DOHH2 (cell line): ENCODE measurements around the gene F5.

Experiments used
- H3F3A ChIP-seq: fragments of 200-600 bp; sonication (generic), shearing (Covaris generic); 2 replicates; pipeline ENCODE4 v1.6.0; 2016; ENCODE audit warnings: antibody characterized with exemption, mild to moderate bottlenecking; ENCODE audit not compliant: control insufficient read depth, insufficient read depth
- H3K27ac ChIP-seq: fragments of 200-600 bp; sonication (generic); 2 replicates; pipeline ENCODE4 v1.5.1; 2014; ENCODE audit warnings: low read depth, mild to moderate bottlenecking, low read length, moderate library complexity
- H3K27me3 ChIP-seq: fragments of 200-600 bp; sonication (generic); 2 replicates; pipeline ENCODE4 v1.6.1; 2014; ENCODE audit warnings: mild to moderate bottlenecking, low read length, mixed read lengths; ENCODE audit not compliant: control insufficient read depth
- H3K36me3 ChIP-seq: fragments of 200-600 bp; sonication (generic); 2 replicates; pipeline ENCODE4 v1.6.1; 2014; ENCODE audit warnings: mild to moderate bottlenecking, low read length, moderate library complexity, mixed read lengths; ENCODE audit not compliant: control insufficient read depth
- H3K4me1 ChIP-seq: fragments of 200-600 bp; sonication (generic); 2 replicates; pipeline ENCODE4 v1.6.1; 2014; ENCODE audit warnings: mild to moderate bottlenecking, low read length, mixed read lengths; ENCODE audit not compliant: control insufficient read depth
- H3K4me2 ChIP-seq: fragments of 200-600 bp; sonication (generic); 2 replicates; pipeline ENCODE4 v1.6.0; 2014; ENCODE audit warnings: mild to moderate bottlenecking, low read length, moderate library complexity
- H3K4me3 ChIP-seq: fragments of 200-600 bp; sonication (generic); 2 replicates; pipeline ENCODE4 v1.5.1; 2014; ENCODE audit warnings: mild to moderate bottlenecking, low read length, mixed read lengths
- H3K79me2 ChIP-seq: fragments of 200-600 bp; sonication (generic); 2 replicates; pipeline ENCODE4 v1.6.1; 2014; ENCODE audit warnings: mild to moderate bottlenecking, low read length, mixed read lengths; ENCODE audit not compliant: control insufficient read depth
- H3K9me2 ChIP-seq: fragments of 200-600 bp; sonication (generic); replicated peaks from 2 replicates; pipeline ENCODE4 v1.6.1; 2014; ENCODE audit warnings: mild to moderate bottlenecking, low read length, mixed read lengths; ENCODE audit not compliant: control insufficient read depth
- H3K9me3 ChIP-seq: fragments of 200-600 bp; sonication (generic); 2 replicates; pipeline ENCODE4 v1.6.1; 2014; ENCODE audit warnings: antibody characterized with exemption, low read length, mixed read lengths; ENCODE audit not compliant: control insufficient read depth, insufficient read depth
- H4K20me1 ChIP-seq: fragments of 200-600 bp; sonication (generic); 2 replicates; pipeline ENCODE4 v1.6.0; 2014; ENCODE audit warnings: low read depth, mild to moderate bottlenecking, antibody characterized with exemption, low read length, moderate library complexity; ENCODE audit not compliant: control insufficient read depth, insufficient read depth
- EZH2phosphoT487 ChIP-seq: fragments of 200-600 bp; sonication (generic); IDR thresholded peaks from 2 replicates; pipeline ENCODE4 v1.6.1; 2017; ENCODE audit warnings: borderline replicate concordance, mild to moderate bottlenecking, antibody characterized with exemption, low read length, moderate library complexity, mixed read lengths
- TF ChIP-seq, protein P1 (sequence below): fragments of 200-600 bp; sonication (generic); IDR thresholded peaks from one replicate; pipeline ENCODE4 v1.5.1; 2014; ENCODE audit warnings: antibody characterized with exemption, mild to moderate bottlenecking, low read depth, low read length; ENCODE audit not compliant: poor library complexity, severe bottlenecking

Gene F5

DNA sequence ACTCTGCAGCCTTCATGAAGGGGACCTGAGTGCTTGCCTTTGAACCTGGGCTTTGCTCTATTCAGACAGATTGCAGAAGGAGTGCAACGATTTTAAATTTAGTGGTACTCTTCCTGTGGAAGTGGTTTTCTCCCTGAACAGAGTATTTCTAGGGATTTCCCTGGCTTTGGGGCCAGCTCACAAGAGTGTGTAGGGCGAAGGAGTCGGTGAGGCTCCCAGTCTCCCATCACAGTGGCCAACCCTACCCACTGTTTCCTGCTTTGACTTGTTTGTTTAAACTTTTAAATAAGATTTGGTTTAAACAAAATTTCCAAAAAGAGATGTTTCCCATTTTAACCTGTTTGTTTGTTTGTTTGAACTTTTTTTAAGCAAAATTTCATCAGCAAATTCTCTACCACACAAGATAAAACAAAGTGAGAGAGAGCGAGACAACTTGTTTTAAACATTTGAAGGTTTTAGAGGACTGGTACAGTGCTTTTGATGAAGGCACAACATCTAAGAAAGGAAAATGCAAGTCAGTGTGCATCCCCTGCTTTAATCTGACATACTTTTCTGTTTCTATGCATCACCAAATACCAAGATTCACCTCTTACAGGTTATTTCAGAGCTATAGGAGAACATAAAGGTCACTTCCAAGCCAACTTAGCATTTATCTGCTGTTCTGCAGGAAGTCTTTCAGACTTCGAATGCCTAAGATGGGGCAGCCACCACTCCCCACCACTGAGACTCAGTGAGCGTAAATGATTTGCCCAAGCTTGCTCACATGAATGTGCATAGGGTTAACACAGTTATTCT, 37.0 kb upstream of the F5 start:
- Histone ChIP-seq H3K4me3 (no peak overlapping the region), H4K20me1 (no peaks in the 10 kb centered on the region), H3K27me3 (no peaks in the 10 kb centered on the region), H3K79me2 (no peaks in the 10 kb centered on the region), H3K36me3 (no peaks in the 10 kb centered on the region), H3K9me2 (no peaks in the 10 kb centered on the region), H3K27ac (no peak overlapping the region), H3K9me3 (no peaks in the 10 kb centered on the region), H3F3A (no peaks in the 10 kb centered on the region), H3K4me1 (no peaks in the 10 kb centered on the region), H3K4me2 (no peak overlapping the region)
- TF ChIP-seq EZH2phosphoT487: no peak

DNA sequence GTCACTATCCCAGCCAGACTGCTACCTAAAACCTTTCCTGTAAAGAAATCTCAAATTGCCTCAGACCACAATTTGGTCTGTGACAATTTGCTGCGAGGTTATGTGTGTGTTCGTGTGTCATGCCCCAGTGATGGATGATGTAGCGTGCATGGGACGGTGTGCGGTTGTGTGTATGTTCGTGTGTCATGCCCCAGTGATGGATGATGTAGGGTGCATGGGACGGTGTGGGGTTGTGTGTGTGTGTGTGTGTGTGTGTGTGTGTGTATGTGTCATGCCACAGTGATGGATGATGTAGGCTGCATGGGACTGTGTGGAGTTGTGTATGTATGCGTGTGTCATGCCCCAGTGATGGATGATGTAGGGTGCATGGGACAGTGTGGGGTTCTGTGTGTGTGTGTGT, 34.3 kb upstream of the F5 start:
- no peak for TF ChIP-seq EZH2phosphoT487
- TF ChIP-seq, protein P1, sequence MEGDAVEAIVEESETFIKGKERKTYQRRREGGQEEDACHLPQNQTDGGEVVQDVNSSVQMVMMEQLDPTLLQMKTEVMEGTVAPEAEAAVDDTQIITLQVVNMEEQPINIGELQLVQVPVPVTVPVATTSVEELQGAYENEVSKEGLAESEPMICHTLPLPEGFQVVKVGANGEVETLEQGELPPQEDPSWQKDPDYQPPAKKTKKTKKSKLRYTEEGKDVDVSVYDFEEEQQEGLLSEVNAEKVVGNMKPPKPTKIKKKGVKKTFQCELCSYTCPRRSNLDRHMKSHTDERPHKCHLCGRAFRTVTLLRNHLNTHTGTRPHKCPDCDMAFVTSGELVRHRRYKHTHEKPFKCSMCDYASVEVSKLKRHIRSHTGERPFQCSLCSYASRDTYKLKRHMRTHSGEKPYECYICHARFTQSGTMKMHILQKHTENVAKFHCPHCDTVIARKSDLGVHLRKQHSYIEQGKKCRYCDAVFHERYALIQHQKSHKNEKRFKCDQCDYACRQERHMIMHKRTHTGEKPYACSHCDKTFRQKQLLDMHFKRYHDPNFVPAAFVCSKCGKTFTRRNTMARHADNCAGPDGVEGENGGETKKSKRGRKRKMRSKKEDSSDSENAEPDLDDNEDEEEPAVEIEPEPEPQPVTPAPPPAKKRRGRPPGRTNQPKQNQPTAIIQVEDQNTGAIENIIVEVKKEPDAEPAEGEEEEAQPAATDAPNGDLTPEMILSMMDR: no peak
- no peaks in the 10 kb centered on the region for H3K36me3 ChIP-seq
- no peaks in the 10 kb centered on the region for H3K9me3 ChIP-seq

DNA sequence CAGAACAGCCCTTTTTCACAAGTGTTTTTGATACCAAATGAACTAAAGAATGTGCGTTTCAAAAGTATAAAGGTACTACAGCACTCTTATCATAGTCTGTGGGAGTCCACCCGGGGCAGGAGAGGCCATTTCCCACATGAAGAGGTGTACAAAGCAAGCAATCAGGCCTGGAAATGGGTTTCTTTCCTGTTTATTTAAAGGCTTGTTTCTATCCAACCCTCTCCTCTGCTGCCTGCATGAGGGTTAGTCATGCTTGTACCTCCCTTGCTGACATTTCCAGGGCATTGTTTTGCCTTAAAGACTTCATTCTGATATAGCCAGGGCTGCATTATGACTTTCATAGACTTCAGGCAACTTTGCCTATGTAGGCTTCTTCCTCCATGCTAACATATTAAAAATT, 32.1 kb upstream of the F5 start:
- Histone ChIP-seq H3K4me1 (no peaks in the 10 kb centered on the region), H3K9me2 (no peaks in the 10 kb centered on the region), H3F3A (no peaks in the 10 kb centered on the region), H3K79me2 (no peaks in the 10 kb centered on the region), H3K36me3 (no peaks in the 10 kb centered on the region), H3K9me3 (no peaks in the 10 kb centered on the region), H3K27me3 (no peaks in the 10 kb centered on the region), H3K27ac (no peak overlapping the region), H3K4me2 (no peak overlapping the region), H3K4me3 (no peak overlapping the region), H4K20me1 (no peaks in the 10 kb centered on the region)
- TF ChIP-seq, protein P1: no peak
- no peak for TF ChIP-seq EZH2phosphoT487

More for the DNA sequence above, 34.3 kb upstream of the F5 start:
- Histone ChIP-seq H3K4me3 (no peak overlapping the region), H3K27me3 (no peaks in the 10 kb centered on the region), H4K20me1 (no peaks in the 10 kb centered on the region), H3K4me1 (no peaks in the 10 kb centered on the region), H3K9me2 (no peaks in the 10 kb centered on the region), H3K79me2 (no peaks in the 10 kb centered on the region), H3K4me2 (no peak overlapping the region), H3K27ac (no peak overlapping the region), H3F3A (no peaks in the 10 kb centered on the region)

DNA sequence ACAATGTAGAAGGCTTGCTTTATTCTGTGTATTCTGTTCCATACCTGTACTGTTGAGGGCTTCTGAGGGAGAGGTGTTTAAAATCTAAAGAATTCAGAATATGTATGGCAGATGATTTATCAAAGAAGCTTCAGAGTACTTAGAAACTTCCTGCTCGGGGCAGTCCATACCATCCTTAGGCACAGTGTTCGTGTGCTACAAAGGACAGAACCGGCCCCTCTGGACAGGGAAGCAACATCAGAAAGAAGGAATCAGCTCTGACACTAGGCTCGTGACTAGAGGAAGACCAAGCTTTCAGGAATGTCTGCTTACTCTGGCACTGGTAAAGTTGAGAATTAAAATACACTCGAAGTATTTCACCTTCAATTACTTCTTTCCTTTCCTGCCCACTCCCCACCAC, 29.5 kb upstream of the F5 start:
- Histone ChIP-seq H3K36me3 (no peaks in the 10 kb centered on the region), H3K79me2 (no peaks in the 10 kb centered on the region), H3K4me1 (no peaks in the 10 kb centered on the region), H3K9me3 (no peaks in the 10 kb centered on the region), H3F3A (no peaks in the 10 kb centered on the region), H3K4me2 (no peak overlapping the region), H3K4me3 (no peak overlapping the region), H3K9me2 (no peaks in the 10 kb centered on the region), H3K27me3 (no peaks in the 10 kb centered on the region), H3K27ac (no peak overlapping the region), H4K20me1 (no peaks in the 10 kb centered on the region)
- TF ChIP-seq, protein P1: no peak
- no peak for TF ChIP-seq EZH2phosphoT487
